ENCODE measurements around the gene HOXC9. TPM values are rescaled to one million over a fixed set of nuclear protein-coding genes. Genes with fewer than 3 reads are reported as not detected.

HOXC9 gene
- total RNA-seq, 1 experiment from 2014 or later, result 3.8 TPM

GRCh38 chr12:54047160-54047963 is 47.4 kb downstream of the HOXC9 start:
- DNase-seq (ENCODE audit: extremely low read depth, low read depth), result no peak

GRCh38 chr12:54047964-54048303 is 48.0 kb downstream of the HOXC9 start:
- DNase-seq (ENCODE audit: extremely low read depth, low read depth), result no peak

- DNase-seq (ENCODE audit: extremely low read depth, low read depth), result no peak
Observed at GRCh38 chr12:54048406-54049093, 48.6 kb downstream of the HOXC9 start.

- no peak for DNase-seq (ENCODE audit: extremely low read depth, low read depth)
Observed at GRCh38 chr12:54049108-54049507, 49.1 kb downstream of the HOXC9 start.

GRCh38 chr12:54050482-54050810 is 50.5 kb downstream of the HOXC9 start:
- no peak for DNase-seq (ENCODE audit: extremely low read depth, low read depth)

GRCh38 chr12:54051026-54051842 is 51.3 kb downstream of the HOXC9 start:
- DNase-seq (ENCODE audit: extremely low read depth, low read depth), result no peak

GRCh38 chr12:54051874-54052437 is 52.0 kb downstream of the HOXC9 start:
- DNase-seq (ENCODE audit: extremely low read depth, low read depth), result no peak

GRCh38 chr12:54052438-54053002 is 52.6 kb downstream of the HOXC9 start:
- DNase-seq (ENCODE audit: extremely low read depth, low read depth), result no peak

Small RNAs within 50 kb of the gene (small RNA-seq; reads per million reads assigned to genes)
- gene AC012531.3, result 0 reads per million in 2 experiments
- gene AC012531.4, result 0 reads per million in 2 experiments
- gene HOXC5, result 0 reads per million in 2 experiments
- gene MIR196A2, result 1.7 to 41.3 reads per million in 2 experiments
- gene MIR615, result 0.15 to 3.5 reads per million in 2 experiments
- 0 reads per million in 2 experiments for gene RF01905
- 0 reads per million in 2 experiments for gene RF01906

Other genes with a start within 250 kb of the HOXC9 start
- not detected in 2 replicates for gene CISTR, start 248.2 kb upstream of the HOXC9 start, total RNA-seq (2014; rRNA removed; shearing (Covaris generic))
- 4.4 and 4.9 TPM in 2 replicates for gene HOXC13, start 61.3 kb upstream of the HOXC9 start, total RNA-seq (2014; rRNA removed; shearing (Covaris generic))
- not detected in 2 replicates for gene HOXC12, start 45.3 kb upstream of the HOXC9 start, total RNA-seq (2014; rRNA removed; shearing (Covaris generic))
- gene HOXC11, start 27.0 kb upstream of the HOXC9 start, total RNA-seq (2014; rRNA removed; shearing (Covaris generic)), result 0.29 and 0.42 TPM in 2 replicates
- 0.17 TPM in 1 of 2 replicates, not detected in the other for gene HOTAIR, start 25.2 kb upstream of the HOXC9 start, total RNA-seq (2014; rRNA removed; shearing (Covaris generic))
- 0.59 TPM in 1 of 2 replicates, not detected in the other for gene HOXC10, start 15.0 kb upstream of the HOXC9 start, total RNA-seq (2014; rRNA removed; shearing (Covaris generic))
- gene HOXC8, start 8.8 kb downstream of the HOXC9 start, total RNA-seq (2014; rRNA removed; shearing (Covaris generic)), result 1.3 and 1.7 TPM in 2 replicates
- gene HOXC6, start 28.3 kb downstream of the HOXC9 start, total RNA-seq (2014; rRNA removed; shearing (Covaris generic)), result 0.89 and 1.4 TPM in 2 replicates
- gene HOXC5, start 32.9 kb downstream of the HOXC9 start, total RNA-seq (2014; rRNA removed; shearing (Covaris generic)), result 0.07 and 0.20 TPM in 2 replicates
- 0.12 TPM in 1 of 2 replicates, not detected in the other for gene HOXC4, start 53.7 kb downstream of the HOXC9 start, total RNA-seq (2014; rRNA removed; shearing (Covaris generic))
- 44.2 and 49.8 TPM in 2 replicates for gene SMUG1, start 188.8 kb downstream of the HOXC9 start, total RNA-seq (2014; rRNA removed; shearing (Covaris generic))

Data from NCI-H460 (cell line).